ENCODE data around the gene FZR1. TPM values are rescaled to one million over a fixed set of nuclear protein-coding genes. Genes with fewer than 3 reads are reported as not detected.

The FZR1 gene
- total and polyA plus RNA-seq, 9 of the 15 experiments (the other 6 are each of a cell fraction or from before 2014, with no cell fraction given): 0.18 to 48.0 (median 22.2) TPM

DNA sequence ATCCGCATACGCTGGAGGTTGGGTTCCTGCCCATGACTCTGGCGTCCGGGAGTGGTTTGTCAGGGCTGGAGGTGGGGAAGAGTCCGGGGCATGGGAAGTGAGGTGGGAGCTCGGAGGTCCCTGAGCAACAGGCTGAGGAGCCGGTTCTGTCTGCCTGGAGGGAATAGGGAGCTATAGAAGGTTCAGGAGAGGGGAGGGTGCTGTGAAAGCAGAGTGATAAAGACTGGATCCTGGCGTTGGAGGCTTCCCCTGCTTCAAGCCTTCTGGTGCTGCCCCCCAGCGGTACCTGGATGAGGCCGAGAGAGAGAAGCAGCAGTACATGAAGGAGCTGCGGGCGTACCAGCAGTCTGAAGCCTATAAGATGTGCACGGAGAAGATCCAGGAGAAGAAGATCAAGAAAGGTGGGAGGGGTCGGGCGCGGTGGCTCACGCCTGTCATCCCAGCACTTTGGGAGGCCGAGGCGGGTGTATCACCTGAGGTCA, 69.2 kb downstream of the FZR1 start (continued):
- no peak for TF ChIP-seq RNF2 (IDR thresholded peaks at IDR 0.05)
- TF ChIP-seq, protein P1, sequence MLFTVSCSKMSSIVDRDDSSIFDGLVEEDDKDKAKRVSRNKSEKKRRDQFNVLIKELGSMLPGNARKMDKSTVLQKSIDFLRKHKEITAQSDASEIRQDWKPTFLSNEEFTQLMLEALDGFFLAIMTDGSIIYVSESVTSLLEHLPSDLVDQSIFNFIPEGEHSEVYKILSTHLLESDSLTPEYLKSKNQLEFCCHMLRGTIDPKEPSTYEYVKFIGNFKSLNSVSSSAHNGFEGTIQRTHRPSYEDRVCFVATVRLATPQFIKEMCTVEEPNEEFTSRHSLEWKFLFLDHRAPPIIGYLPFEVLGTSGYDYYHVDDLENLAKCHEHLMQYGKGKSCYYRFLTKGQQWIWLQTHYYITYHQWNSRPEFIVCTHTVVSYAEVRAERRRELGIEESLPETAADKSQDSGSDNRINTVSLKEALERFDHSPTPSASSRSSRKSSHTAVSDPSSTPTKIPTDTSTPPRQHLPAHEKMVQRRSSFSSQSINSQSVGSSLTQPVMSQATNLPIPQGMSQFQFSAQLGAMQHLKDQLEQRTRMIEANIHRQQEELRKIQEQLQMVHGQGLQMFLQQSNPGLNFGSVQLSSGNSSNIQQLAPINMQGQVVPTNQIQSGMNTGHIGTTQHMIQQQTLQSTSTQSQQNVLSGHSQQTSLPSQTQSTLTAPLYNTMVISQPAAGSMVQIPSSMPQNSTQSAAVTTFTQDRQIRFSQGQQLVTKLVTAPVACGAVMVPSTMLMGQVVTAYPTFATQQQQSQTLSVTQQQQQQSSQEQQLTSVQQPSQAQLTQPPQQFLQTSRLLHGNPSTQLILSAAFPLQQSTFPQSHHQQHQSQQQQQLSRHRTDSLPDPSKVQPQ (CRISPR knock-in tag; IDR thresholded peaks at IDR 0.05; ENCODE audit: borderline replicate concordance): no peak
- TF ChIP-seq KDM1A (IDR thresholded peaks at IDR 0.05): peak; percentile 67 to 87
- TF ChIP-seq REST (IDR thresholded peaks at IDR 0.05; ENCODE audit: borderline replicate concordance): peak; percentile 47; the same call in 1 of the 2 replicates
- no peak for TF ChIP-seq REST (CRISPR knock-in tag; IDR thresholded peaks at IDR 0.05; ENCODE audit: low read depth)
- 0 out of 2 replicates have a peak, but pooled peaks have one; percentile 42 for TF ChIP-seq ADNP (tag; IDR thresholded peaks at IDR 0.05)
- peak; percentile 83 for TF ChIP-seq RBM25 (IDR thresholded peaks at IDR 0.05; ENCODE audit: low read depth, low read length, severe bottlenecking)
